Keratinocyte (primary cell): ENCODE results near the gene XRRA1. TPM values are rescaled to one million over a fixed set of nuclear protein-coding genes. Genes with fewer than 3 reads are reported as not detected.

Source experiments
- DNase-seq: peaks from one replicate; pipeline ENCODE4 v3.0.0-alpha.2; 2011; ENCODE audit warnings: low read depth, missing footprints, low spot score
- FAIRE-seq: peaks from 2 replicates; lab custom pipeline; 2011; peaks lifted over from hg19 to GRCh38; lab: Jason Lieb, UNC
- H2AFZ ChIP-seq: 2 replicates; pipeline ENCODE4 v1.6.0; 2012; ENCODE audit warnings: low read length, control low read depth, inconsistent platforms; ENCODE audit not compliant: control insufficient read depth
- H3K27ac ChIP-seq: 2 replicates; pipeline ENCODE4 v1.5.1; 2011; ENCODE audit warnings: low read length; ENCODE audit not compliant: control insufficient read depth, insufficient read depth
- H3K27me3 ChIP-seq: 3 replicates; pipeline ENCODE4 v1.6.0; 2011; ENCODE audit warnings: low read length; ENCODE audit not compliant: control insufficient read depth, insufficient read depth; ENCODE audit errors: extremely low read depth
- H3K36me3 ChIP-seq, 2 experiments: 2 replicates in 1 of 2; 3 replicates in 1 of 2; pipeline ENCODE4 v1.5.1; 2011; ENCODE audit warnings: low read length in 2 of 2, mild to moderate bottlenecking in 1 of 2; ENCODE audit not compliant: control insufficient read depth in 2 of 2, insufficient read depth in 2 of 2; ENCODE audit errors: extremely low read depth in 1 of 2
- H3K4me1 ChIP-seq: 3 replicates; pipeline ENCODE4 v1.5.1; 2011; ENCODE audit warnings: low read length; ENCODE audit not compliant: control insufficient read depth, insufficient read depth; ENCODE audit errors: extremely low read depth
- H3K4me2 ChIP-seq: 3 replicates; pipeline ENCODE4 v1.6.0; 2011; ENCODE audit warnings: low read depth, low read length; ENCODE audit not compliant: control insufficient read depth, insufficient read depth; ENCODE audit errors: extremely low read depth
- H3K4me3 ChIP-seq, 3 experiments: fragments of 200-600 bp in 1 of 3; sonication (generic) in 1 of 3; 2 replicates in 2 of 3; 3 replicates in 1 of 3; pipeline ENCODE4 v1.5.1; 2011 to 2016; ENCODE audit warnings: low read length in 3 of 3, mild to moderate bottlenecking in 3 of 3, control low read depth in 2 of 3, inconsistent platforms in 1 of 3, low read depth in 1 of 3, mixed read lengths in 1 of 3, mixed run types in 1 of 3, moderate library complexity in 1 of 3; ENCODE audit not compliant: control insufficient read depth in 2 of 3, insufficient read depth in 2 of 3; ENCODE audit errors: extremely low read depth in 1 of 3
- H3K79me2 ChIP-seq: 2 replicates; pipeline ENCODE4 v1.6.0; 2012; ENCODE audit warnings: low read length; ENCODE audit not compliant: control insufficient read depth, insufficient read depth
- H3K9ac ChIP-seq: 3 replicates; pipeline ENCODE4 v1.6.0; 2011; ENCODE audit warnings: low read length; ENCODE audit not compliant: control insufficient read depth, insufficient read depth; ENCODE audit errors: extremely low read depth
- H3K9me1 ChIP-seq: 3 replicates; pipeline ENCODE4 v1.6.0; 2011; ENCODE audit warnings: low read length; ENCODE audit not compliant: control insufficient read depth, insufficient read depth; ENCODE audit errors: extremely low read depth
- H3K9me3 ChIP-seq: 2 replicates; pipeline ENCODE4 v1.5.1; 2012; ENCODE audit warnings: low read depth, low read length; ENCODE audit not compliant: control insufficient read depth
- H4K20me1 ChIP-seq: 3 replicates; pipeline ENCODE4 v1.6.0; 2011; ENCODE audit warnings: low read length; ENCODE audit not compliant: control insufficient read depth, insufficient read depth; ENCODE audit errors: extremely low read depth
- EZH2 ChIP-seq: IDR thresholded peaks from one replicate; pipeline ENCODE4 v1.6.1; 2012; ENCODE audit warnings: inconsistent platforms, mild to moderate bottlenecking, low read length, moderate library complexity
- dilution Hi-C: fragments of 300-500 bp; cut with MboI; formaldehyde crosslinking; loops from one replicate; pipeline ENCODE4 v1.7.0; 2020; ENCODE audit warnings: low sequenced_read_pairs; ENCODE audit not compliant: extremely low pct_ligation_motif_present
- polyA plus RNA-seq, 5 experiments: library from polyadenylated mRNA; depleted of rRNA in 3 of 5; stranded (reverse) in 3 of 5; stranded (forward) in 1 of 5; unstranded in 1 of 5; fragments of >200 nt; gene quantifications; 1 replicate in 1 of 5; 2 replicates in 3 of 5; 3 replicates in 1 of 5; pipeline versions ENCODE4 v1.2.1 to v1.2.3, GENCODE V29; 2011 to 2012; ENCODE audit warnings: missing spikeins in 2 of 5, low read depth in 1 of 5, low replicate concordance in 1 of 5
- TF ChIP-seq, protein P1 (sequence below), 3 experiments: IDR thresholded peaks in 1 of 3; conservative IDR thresholded peaks in 1 of 3; optimal IDR thresholded peaks in 1 of 3; 2 replicates in 2 of 3; 3 replicates in 1 of 3; pipeline versions ENCODE3 to v1.5.1; 2011; ENCODE audit warnings: low read length in 3 of 3, mild to moderate bottlenecking in 3 of 3, moderate library complexity in 2 of 3, control low read depth in 1 of 3, inconsistent platforms in 1 of 3; ENCODE audit not compliant: insufficient read depth in 2 of 3; ENCODE audit errors: extremely low read depth in 1 of 3

XRRA1 gene
- polyA plus RNA-seq, 1 donor (not counting 4 experiments of a cell fraction or from before 2014, with no cell fraction given), result 9.1 TPM

- Histone ChIP-seq H2AFZ (peak overlapping the region; percentile 45), H3K36me3 (peaks cover 6 to 29% of the 10 kb centered on the region in 2 experiments), H3K9me3 (no peaks in the 10 kb centered on the region), H3K9me1 (no peaks in the 10 kb centered on the region), H3K4me2 (peak overlapping the region; percentile 38), H3K4me3 (peak overlapping the region in 1 of 3 experiments; percentile 11), H3K79me2 (no peaks in the 10 kb centered on the region), H3K27ac (peak overlapping the region; percentile 69), H3K27me3 (no peaks in the 10 kb centered on the region), H3K4me1 (peaks cover 22% of the 10 kb centered on the region), H4K20me1 (no peaks in the 10 kb centered on the region), H3K9ac (peak overlapping the region; percentile 47)
- DNase-seq, result no peak
- no peak for FAIRE-seq
- TF ChIP-seq, protein P1, sequence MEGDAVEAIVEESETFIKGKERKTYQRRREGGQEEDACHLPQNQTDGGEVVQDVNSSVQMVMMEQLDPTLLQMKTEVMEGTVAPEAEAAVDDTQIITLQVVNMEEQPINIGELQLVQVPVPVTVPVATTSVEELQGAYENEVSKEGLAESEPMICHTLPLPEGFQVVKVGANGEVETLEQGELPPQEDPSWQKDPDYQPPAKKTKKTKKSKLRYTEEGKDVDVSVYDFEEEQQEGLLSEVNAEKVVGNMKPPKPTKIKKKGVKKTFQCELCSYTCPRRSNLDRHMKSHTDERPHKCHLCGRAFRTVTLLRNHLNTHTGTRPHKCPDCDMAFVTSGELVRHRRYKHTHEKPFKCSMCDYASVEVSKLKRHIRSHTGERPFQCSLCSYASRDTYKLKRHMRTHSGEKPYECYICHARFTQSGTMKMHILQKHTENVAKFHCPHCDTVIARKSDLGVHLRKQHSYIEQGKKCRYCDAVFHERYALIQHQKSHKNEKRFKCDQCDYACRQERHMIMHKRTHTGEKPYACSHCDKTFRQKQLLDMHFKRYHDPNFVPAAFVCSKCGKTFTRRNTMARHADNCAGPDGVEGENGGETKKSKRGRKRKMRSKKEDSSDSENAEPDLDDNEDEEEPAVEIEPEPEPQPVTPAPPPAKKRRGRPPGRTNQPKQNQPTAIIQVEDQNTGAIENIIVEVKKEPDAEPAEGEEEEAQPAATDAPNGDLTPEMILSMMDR (optimal IDR thresholded peaks at IDR 0.05 in 1 of 3, IDR thresholded peaks at IDR 0.05 in 1 of 3, conservative IDR thresholded peaks at IDR 0.05 in 1 of 3; ENCODE audit: extremely low read depth in 1 of 3, insufficient read depth in 2 of 3, low read length in 3 of 3), result no peak
- no peak for TF ChIP-seq EZH2
- dilution Hi-C loops, result no loop called here
Measured at GRCh38 chr11:74932169-74932568, 16.7 kb downstream of the XRRA1 start.

DNA sequence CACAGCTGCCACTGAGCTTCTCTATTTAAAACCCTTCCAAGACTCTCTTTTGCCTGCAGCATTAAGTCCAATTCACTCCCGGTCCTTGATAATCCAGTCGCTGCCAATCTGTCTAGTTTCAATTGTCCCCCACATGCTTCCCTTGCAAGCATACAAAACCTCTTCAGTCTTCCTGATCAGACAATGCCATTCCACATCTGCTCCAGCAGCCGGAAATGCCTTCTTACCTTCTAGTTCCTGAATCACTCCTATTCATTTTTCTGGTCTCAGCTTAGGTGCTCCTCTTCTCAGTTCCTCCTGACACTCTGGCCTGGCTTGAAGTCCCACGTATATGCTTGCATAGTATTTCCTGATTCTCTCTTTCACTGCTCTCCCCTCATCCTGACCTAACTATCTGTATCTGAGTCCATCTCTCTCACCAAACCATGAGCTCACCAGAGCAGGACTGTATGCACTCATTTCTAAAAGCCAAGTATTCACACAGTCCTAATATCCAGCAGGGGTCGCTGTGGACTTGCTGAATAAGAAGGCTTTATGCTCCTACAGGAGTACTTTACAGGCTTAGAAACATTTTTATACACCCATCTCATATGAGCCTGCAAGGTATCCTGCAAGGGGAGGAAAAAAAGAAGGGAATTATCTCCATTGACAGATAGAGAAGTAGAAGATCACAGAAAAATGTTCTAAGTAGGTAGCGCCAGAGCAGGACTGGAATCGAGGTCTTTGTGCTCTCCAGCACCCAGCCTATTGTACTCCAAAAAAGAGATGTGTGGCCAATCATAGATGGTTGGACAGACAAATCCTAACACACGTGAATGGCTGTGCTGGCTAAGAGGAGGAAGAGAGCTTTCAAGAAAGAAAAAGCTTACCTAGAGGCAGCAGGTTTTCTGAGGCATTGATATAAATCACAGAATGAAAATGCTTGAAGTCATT is 19.2 kb downstream of the XRRA1 start:
- peak; percentile 78 for FAIRE-seq

More for the DNA sequence above, 19.2 kb downstream of the XRRA1 start:
- Histone ChIP-seq H3K27me3 (no peaks in the 10 kb centered on the region), H3K9me3 (no peaks in the 10 kb centered on the region), H3K9me1 (no peaks in the 10 kb centered on the region), H3K4me2 (no peak overlapping the region), H3K27ac (no peak overlapping the region), H4K20me1 (no peaks in the 10 kb centered on the region), H2AFZ (no peak overlapping the region), H3K36me3 (peaks cover 1 to 16% of the 10 kb centered on the region in 2 experiments), H3K9ac (no peak overlapping the region), H3K4me3 (no peak overlapping the region), H3K79me2 (no peaks in the 10 kb centered on the region), H3K4me1 (peaks cover 22% of the 10 kb centered on the region)
- dilution Hi-C loops, result no loop called here
- DNase-seq, result peak; percentile 66
- TF ChIP-seq, protein P1 (optimal IDR thresholded peaks at IDR 0.05 in 1 of 3, IDR thresholded peaks at IDR 0.05 in 1 of 3, conservative IDR thresholded peaks at IDR 0.05 in 1 of 3; ENCODE audit: extremely low read depth in 1 of 3, insufficient read depth in 2 of 3, low read length in 3 of 3), result peak; percentile 66 to 91 (median 75)
- TF ChIP-seq EZH2, result no peak
